GM12878 (cell line): ENCODE data around the gene TMPRSS3. TPM values are rescaled to one million over a fixed set of nuclear protein-coding genes. Genes with fewer than 3 reads are reported as not detected.
A peak's percentile ranks its signal among the peaks of the same experiment; 100 is the strongest.

Experiments used
- ATF2 ChIP-seq: IDR thresholded peaks from 2 replicates; pipeline ENCODE4 v1.6.1; 2012; ENCODE audit warnings: low read length, inconsistent platforms
- EZH2 ChIP-seq: IDR thresholded peaks from 2 replicates; pipeline ENCODE4 v1.6.1; 2012; ENCODE audit warnings: low read depth, mild to moderate bottlenecking, control low read depth, inconsistent platforms, low read length, borderline replicate concordance; ENCODE audit not compliant: control insufficient read depth
- FOXM1 ChIP-seq: IDR thresholded peaks from 2 replicates; pipeline ENCODE4 v1.6.1; 2012; ENCODE audit warnings: low read depth, mild to moderate bottlenecking, inconsistent platforms, low read length, moderate library complexity
- HDAC2 ChIP-seq: fragments of 200-600 bp; sonication (generic); IDR thresholded peaks from 2 replicates; pipeline ENCODE4 v1.6.1; 2017
- IRF4 ChIP-seq: IDR thresholded peaks from 2 replicates; pipeline ENCODE4 v1.6.1; 2011; ENCODE audit warnings: low read depth, low read length
- NKRF ChIP-seq: fragments of 450-650 bp; conservative IDR thresholded peaks from 2 replicates; pipeline ENCODE4 v1.6.1; 2017; ENCODE audit warnings: mild to moderate bottlenecking, moderate library complexity
- NR2C1 ChIP-seq: fragments of 450-650 bp; IDR thresholded peaks from 2 replicates; pipeline ENCODE4 v1.6.1; 2017; ENCODE audit warnings: antibody characterized with exemption, mild to moderate bottlenecking, moderate library complexity
- RAD51 ChIP-seq: fragments of 450-650 bp; IDR thresholded peaks from 2 replicates; pipeline ENCODE4 v1.6.1; 2016; ENCODE audit warnings: moderate library complexity, mild to moderate bottlenecking, inconsistent platforms
- RUNX3 ChIP-seq: IDR thresholded peaks from 2 replicates; pipeline ENCODE4 v1.6.1; 2012; ENCODE audit warnings: low read length, inconsistent platforms
- STAT1 ChIP-seq: fragments of 450-650 bp; conservative IDR thresholded peaks from 2 replicates; pipeline ENCODE4 v1.6.1; 2014; ENCODE audit warnings: antibody characterized with exemption, mild to moderate bottlenecking
- STAT3 ChIP-seq: IDR thresholded peaks from 2 replicates; pipeline ENCODE4 v1.6.1; 2011; ENCODE audit warnings: low read depth, low read length, improper control_type of control experiment
- TAF1 ChIP-seq: IDR thresholded peaks from 2 replicates; pipeline ENCODE4 v1.6.1; 2011; ENCODE audit warnings: mild to moderate bottlenecking, low read depth, low read length, borderline replicate concordance
- TARDBP ChIP-seq: IDR thresholded peaks from 2 replicates; pipeline ENCODE4 v1.6.1; 2016; ENCODE audit warnings: borderline replicate concordance
- TCF3 ChIP-seq: IDR thresholded peaks from 2 replicates; pipeline ENCODE4 v1.6.1; 2012; ENCODE audit warnings: low read depth, mild to moderate bottlenecking, low read length, borderline replicate concordance; ENCODE audit not compliant: insufficient read depth
- ZBTB33 ChIP-seq: fragments of 450-650 bp; IDR thresholded peaks from 2 replicates; pipeline ENCODE4 v1.6.1; 2017; ENCODE audit warnings: mild to moderate bottlenecking
- ZBTB40 ChIP-seq: fragments of 450-650 bp; IDR thresholded peaks from 2 replicates; pipeline ENCODE4 v1.6.1; 2016; ENCODE audit warnings: mild to moderate bottlenecking, moderate library complexity, borderline replicate concordance
- ZZZ3 ChIP-seq: IDR thresholded peaks from 2 replicates; pipeline ENCODE4 v1.6.1; 2011; ENCODE audit warnings: low read depth; ENCODE audit not compliant: control insufficient read depth, insufficient read length
- polyA plus RNA-seq, 11 experiments: library from polyadenylated mRNA; depleted of rRNA in 4 of 11; unstranded in 6 of 11; stranded (reverse) in 5 of 11; fragments of >200 nt; fragmentation: Nextera tagmentation in 4 of 11; fragmentation: Illumina TruSeq in 1 of 11; extraction: Ambion mirVana in 4 of 11; extraction: Trizol in 1 of 11; gene quantifications; 1 replicate in 1 of 11; 2 replicates in 10 of 11; pipeline versions ENCODE4 v1.2.1 to v1.2.3, GENCODE V29; 2011 to 2016; ENCODE audit warnings: inconsistent platforms in 2 of 11, missing spikeins in 2 of 11, low read depth in 1 of 11
- total RNA-seq, 4 experiments: library from RNA; depleted of rRNA in 3 of 4; stranded (reverse); fragments of >200 nt in 3 of 4; fragmentation: Illumina TruSeq in 1 of 4; extraction: Trizol in 1 of 4; gene quantifications; 2 replicates each; pipeline versions ENCODE4 v1.2.1 to v1.2.3, GENCODE V29; 2013 to 2021
- TF ChIP-seq, protein P1 (sequence below): fragments of 450-650 bp; IDR thresholded peaks from 2 replicates; pipeline ENCODE4 v1.6.1; 2017; ENCODE audit warnings: mild to moderate bottlenecking, moderate library complexity

TMPRSS3 gene
- total and polyA plus RNA-seq, 10 of the 15 experiments (the other 5 are each of a cell fraction or from before 2014, with no cell fraction given): 0.51 to 1.5 (median 0.82) TPM; not detected in 1

DNA sequence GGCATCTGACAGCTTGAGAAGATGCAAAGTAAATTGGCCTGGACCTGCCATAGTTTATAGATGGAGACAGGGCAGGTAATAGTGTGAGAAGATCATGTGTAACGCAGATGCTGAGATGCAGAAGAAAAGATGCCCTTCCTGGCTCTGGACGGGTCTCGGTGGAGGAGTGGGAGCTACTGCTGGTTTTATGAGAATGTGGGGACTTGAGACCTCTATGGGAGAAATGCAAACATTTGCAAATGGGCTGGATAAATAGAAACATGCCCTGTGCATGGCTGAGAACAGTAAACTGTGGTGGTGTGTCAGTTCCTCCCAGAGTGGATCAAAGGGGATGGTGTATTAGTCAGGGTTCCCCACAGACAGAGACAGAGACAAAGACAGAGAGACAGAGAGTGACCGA, 29.7 kb upstream of the TMPRSS3 start (continued):
- TF ChIP-seq TAF1 (0 out of 2 replicates have a peak, but pooled peaks have one; percentile 49), RAD51 (no peak), ATF2 (no peak), EZH2 (no peak), ZBTB40 (no peak), TCF3 (no peak), FOXM1 (no peak), STAT3 (no peak), TARDBP (no peak), RUNX3 (no peak), NR2C1 (no peak), HDAC2 (no peak), IRF4 (0 out of 2 replicates have a peak, but pooled peaks have one; percentile 27), ZBTB33 (no peak), STAT1 (no peak), ZZZ3 (no peak), NKRF (no peak)
- TF ChIP-seq, protein P1, sequence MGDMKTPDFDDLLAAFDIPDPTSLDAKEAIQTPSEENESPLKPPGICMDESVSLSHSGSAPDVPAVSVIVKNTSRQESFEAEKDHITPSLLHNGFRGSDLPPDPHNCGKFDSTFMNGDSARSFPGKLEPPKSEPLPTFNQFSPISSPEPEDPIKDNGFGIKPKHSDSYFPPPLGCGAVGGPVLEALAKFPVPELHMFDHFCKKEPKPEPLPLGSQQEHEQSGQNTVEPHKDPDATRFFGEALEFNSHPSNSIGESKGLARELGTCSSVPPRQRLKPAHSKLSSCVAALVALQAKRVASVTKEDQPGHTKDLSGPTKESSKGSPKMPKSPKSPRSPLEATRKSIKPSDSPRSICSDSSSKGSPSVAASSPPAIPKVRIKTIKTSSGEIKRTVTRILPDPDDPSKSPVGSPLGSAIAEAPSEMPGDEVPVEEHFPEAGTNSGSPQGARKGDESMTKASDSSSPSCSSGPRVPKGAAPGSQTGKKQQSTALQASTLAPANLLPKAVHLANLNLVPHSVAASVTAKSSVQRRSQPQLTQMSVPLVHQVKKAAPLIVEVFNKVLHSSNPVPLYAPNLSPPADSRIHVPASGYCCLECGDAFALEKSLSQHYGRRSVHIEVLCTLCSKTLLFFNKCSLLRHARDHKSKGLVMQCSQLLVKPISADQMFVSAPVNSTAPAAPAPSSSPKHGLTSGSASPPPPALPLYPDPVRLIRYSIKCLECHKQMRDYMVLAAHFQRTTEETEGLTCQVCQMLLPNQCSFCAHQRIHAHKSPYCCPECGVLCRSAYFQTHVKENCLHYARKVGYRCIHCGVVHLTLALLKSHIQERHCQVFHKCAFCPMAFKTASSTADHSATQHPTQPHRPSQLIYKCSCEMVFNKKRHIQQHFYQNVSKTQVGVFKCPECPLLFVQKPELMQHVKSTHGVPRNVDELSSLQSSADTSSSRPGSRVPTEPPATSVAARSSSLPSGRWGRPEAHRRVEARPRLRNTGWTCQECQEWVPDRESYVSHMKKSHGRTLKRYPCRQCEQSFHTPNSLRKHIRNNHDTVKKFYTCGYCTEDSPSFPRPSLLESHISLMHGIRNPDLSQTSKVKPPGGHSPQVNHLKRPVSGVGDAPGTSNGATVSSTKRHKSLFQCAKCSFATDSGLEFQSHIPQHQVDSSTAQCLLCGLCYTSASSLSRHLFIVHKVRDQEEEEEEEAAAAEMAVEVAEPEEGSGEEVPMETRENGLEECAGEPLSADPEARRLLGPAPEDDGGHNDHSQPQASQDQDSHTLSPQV: no peak
